GM12874 (cell line): Measurements from ENCODE around the gene DDX39B.

Experiments used
- TF ChIP-seq, protein P1 (sequence below): IDR thresholded peaks from 2 replicates; pipeline ENCODE4 v1.5.1; 2011; ENCODE audit warnings: low read depth, mild to moderate bottlenecking, control low read depth, low read length, moderate library complexity; ENCODE audit not compliant: insufficient read depth

DDX39B gene

DNA sequence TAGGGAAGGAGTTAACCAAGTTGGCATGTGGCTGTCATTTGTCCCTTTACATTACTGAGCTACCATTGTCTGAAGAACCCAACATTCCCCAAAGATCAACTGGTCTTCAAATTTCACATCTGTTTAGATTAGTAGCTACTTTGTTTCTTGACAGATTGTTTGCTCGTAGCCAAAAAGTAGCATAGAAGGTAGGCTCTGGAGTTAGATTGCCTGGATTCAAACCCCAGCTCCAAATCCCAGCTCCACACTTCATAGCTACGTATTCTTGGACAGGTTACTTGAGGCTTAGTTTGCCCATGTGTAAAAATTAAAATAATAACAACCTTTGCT, 6.7 kb upstream of the DDX39B start:
- TF ChIP-seq, protein P1, sequence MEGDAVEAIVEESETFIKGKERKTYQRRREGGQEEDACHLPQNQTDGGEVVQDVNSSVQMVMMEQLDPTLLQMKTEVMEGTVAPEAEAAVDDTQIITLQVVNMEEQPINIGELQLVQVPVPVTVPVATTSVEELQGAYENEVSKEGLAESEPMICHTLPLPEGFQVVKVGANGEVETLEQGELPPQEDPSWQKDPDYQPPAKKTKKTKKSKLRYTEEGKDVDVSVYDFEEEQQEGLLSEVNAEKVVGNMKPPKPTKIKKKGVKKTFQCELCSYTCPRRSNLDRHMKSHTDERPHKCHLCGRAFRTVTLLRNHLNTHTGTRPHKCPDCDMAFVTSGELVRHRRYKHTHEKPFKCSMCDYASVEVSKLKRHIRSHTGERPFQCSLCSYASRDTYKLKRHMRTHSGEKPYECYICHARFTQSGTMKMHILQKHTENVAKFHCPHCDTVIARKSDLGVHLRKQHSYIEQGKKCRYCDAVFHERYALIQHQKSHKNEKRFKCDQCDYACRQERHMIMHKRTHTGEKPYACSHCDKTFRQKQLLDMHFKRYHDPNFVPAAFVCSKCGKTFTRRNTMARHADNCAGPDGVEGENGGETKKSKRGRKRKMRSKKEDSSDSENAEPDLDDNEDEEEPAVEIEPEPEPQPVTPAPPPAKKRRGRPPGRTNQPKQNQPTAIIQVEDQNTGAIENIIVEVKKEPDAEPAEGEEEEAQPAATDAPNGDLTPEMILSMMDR, result no peak

DNA sequence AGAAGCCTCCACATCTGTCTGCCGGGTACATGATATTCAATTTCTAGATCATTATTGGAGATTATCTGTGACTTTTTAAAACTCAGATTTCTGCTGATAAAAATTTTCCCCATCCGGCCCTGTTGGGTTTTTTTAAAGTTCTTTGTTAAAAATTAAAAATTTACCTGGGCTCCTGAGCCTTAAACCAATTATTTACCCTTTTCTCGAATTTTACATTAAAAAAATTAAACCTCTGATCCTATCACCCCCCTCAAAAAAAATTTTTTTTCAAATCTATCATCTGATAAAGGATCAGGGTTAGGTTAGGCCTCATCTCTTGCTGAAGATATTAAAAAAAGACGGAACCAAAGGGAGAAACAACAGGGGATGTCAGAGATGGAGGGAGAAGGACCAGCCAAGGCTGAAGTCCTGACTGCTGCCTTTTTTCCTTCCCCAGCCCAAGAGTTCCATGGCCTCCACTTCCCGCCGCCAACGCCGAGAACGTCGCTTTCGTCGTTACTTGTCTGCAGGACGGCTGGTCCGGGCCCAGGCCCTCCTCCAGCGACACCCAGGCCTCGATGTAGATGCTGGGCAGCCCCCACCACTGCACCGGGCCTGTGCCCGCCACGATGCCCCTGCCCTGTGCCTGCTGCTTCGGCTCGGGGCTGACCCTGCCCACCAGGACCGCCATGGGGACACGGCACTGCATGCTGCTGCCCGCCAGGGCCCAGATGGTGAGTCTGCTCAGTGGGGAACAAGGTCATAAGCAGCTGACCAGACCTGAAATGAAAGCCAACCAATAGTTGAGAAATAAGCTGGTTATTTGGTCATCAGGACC, 6.1 kb upstream of the DDX39B start:
- TF ChIP-seq, protein P1, result no peak

DNA sequence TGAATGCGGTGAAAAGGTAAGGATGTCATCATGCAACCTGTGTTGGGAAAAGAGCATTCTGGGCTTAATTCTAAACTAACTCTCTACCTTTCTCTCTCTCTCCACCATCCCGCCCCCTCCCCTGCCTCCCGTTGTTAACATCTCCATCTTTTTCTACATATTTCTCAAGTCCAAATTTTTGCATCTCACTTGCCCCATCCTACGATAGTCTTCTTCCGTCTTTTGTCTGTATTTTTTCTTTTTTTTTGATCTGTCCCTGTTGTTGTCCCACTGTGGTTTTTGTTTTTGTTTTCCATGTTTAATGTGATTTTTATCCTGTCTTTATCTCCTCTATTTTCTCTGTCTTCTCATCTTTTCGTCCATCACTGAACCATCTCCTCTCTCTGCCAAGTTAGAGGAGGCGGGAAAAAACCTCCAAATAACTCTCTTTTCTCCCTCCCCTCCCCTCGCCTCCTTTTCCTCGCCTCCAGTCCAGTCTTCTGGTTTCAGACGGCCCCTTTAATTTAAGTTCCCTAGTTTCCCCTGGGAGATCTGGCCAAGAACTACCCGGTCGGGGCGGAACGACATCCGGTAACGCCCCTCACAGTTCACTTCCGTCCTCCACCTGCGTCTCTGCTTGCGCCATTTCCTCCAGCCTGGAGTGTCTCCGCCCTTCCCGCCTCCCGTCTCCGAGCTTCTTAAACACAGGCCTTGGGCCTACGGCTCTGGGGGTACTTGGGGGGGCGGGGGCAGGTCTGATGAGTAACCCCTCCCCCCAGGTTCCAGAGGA, 5.3 kb upstream of the DDX39B start, which contains the start of gene NFKBIL1:
NFKBIL1 (plus strand) TSS at position 651 of the 769 bp plus-strand sequence; CDS start at position 738, 87 bp downstream.
- TF ChIP-seq, protein P1, result no peak

DNA sequence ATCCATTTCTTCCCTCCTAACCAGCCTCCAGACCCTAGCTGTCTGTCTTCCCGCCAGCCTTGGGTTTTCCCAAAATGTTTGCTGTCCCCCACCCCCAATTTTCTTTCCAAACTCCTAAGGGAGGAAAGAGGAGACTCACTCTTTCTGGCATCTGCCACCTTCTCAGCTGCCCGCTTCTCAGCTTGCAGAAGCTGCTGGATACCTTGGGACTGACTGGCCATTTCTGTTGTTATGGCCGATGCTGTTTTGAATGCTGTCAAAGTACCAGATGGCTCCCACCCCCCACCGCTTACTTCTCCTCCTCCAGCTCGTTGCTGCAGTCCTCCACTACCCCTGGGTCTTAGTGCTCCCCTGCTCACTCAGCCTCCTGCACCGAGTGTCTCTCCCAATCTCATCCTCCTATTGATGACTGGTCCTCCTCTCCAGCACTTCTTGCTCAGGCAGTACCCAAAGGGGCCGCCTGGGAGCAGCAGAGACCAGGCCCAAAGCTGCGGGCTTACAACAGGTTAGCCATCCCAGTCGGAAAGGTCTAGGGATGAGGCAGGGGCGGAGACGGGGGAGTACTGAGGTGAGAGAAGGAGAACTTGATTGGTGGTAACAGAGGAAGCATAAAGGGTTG, 4.6 kb upstream of the DDX39B start, which contains the start of gene ATP6V1G2:
ATP6V1G2 (minus strand) TSS at position 270 of the 619 bp plus-strand sequence; CDS start at position 221, 49 bp downstream.
- TF ChIP-seq, protein P1, result peak; percentile 97

DNA sequence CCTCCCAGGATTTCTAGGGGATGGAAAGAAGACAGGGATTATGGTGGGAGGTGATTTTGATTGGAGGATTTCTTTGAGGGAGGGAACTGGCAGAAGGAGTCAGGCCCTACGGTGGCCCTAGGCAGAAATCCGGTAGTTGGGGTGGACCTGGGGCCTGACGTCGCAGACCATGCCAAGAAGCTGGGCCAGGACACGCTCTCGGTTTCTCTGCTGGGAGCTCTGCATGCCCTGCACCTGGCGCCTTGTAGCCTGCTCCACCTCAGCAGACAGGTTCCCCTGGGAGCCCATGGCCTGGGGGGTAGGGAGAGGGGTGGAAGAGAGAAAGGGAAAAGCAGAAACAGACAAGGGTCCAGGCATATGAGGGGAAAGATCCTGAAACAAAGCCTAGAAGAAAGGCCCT, 3.5 kb upstream of the DDX39B start:
- TF ChIP-seq, protein P1, result no peak

DNA sequence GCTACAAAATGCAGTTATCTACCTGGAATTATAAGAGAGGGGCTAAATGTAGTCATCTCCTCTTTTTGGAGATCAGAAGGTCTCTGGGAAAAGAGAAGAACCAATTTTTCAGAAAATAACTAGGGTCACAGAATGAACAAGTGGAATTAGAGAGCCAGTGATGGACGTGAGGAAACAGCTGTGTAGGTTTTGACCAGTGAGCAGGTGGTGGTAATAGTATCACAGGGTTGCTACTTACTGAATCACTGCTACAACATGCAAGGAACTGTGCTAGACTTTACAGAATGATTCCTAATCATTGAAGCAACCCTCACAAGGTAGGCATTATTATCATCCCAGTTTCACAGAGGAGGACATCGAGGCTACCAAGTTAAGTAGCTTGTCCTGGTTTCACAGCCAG, 2.9 kb upstream of the DDX39B start:
- TF ChIP-seq, protein P1, result no peak

DNA sequence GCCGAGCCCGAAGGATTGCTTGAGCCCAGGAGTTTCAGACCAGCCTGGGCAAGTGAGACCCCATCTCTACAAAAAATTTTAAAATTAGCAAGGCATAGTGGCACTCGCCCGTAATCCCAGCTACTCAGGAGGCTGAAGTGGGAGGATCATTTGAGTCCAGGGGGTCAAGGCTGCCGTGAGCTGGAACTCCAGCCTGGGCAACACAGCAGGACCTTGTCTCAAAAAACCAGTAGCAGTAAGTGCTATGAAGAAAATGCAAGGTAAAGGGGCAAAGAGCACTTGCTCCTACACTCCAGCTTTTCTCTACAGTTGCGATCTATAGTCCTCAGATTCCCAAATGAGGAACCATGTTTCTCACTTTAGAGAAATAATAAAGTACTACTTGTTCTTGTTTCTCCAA, 1.8 kb upstream of the DDX39B start:
- TF ChIP-seq, protein P1, result no peak
